H1 (cell line): ENCODE measurements around the gene ABHD2. TPM values are rescaled to one million over a fixed set of nuclear protein-coding genes. Genes with fewer than 3 reads are reported as not detected.
"Not testable (repeated sequence)": the region's sequence is repeated elsewhere in the genome, so short reads cannot be mapped to it uniquely, and the experiment has no call there.

Experiments
- CTCF ChIA-PET: fragments of 300-600 bp; sonication (Branson Sonifier 250); formaldehyde crosslinking; loops from one replicate; lab custom pipeline; 2021; ENCODE audit not compliant: partially characterized antibody; lab: Charles Lee
- POLR2A ChIA-PET: fragments of 300-600 bp; sonication (Branson Sonifier 250); formaldehyde crosslinking; loops from one replicate; lab custom pipeline; 2021; ENCODE audit warnings: inconsistent platforms; ENCODE audit not compliant: partially characterized antibody; lab: Charles Lee
- DNase-seq, 2 experiments: peaks; one replicate each; pipeline versions ENCODE4 v3.0.0 to v3.0.0-alpha.2; 2010 to 2022; ENCODE audit warnings: low spot score in 2 of 2, low read depth in 1 of 2, mixed read lengths in 1 of 2
- FAIRE-seq: peaks from 2 replicates; lab custom pipeline; 2011; peaks lifted over from hg19 to GRCh38; lab: Jason Lieb, UNC
- H2AFZ ChIP-seq: 2 replicates; pipeline ENCODE4 v1.8.1; 2012; ENCODE audit warnings: low read length, inconsistent platforms
- H2AK5ac ChIP-seq: 2 replicates; pipeline ENCODE4 v1.6.1; 2013; ENCODE audit warnings: low read depth, low read length
- H2BK120ac ChIP-seq: replicated peaks from 2 replicates; pipeline ENCODE3; 2013; ENCODE audit warnings: low read depth, low read length, inconsistent platforms
- H2BK12ac ChIP-seq: 2 replicates; pipeline ENCODE4 v1.6.1; 2013; ENCODE audit warnings: low read depth, low read length
- H2BK15ac ChIP-seq: 2 replicates; pipeline ENCODE4 v1.6.1; 2013; ENCODE audit warnings: low read length
- H2BK20ac ChIP-seq: 2 replicates; pipeline ENCODE4 v1.6.1; 2013; ENCODE audit warnings: low read length
- H2BK5ac ChIP-seq: 2 replicates; pipeline ENCODE4 v1.6.1; 2013; ENCODE audit warnings: low read depth, low read length
- H3K14ac ChIP-seq: 2 replicates; pipeline ENCODE4 v1.6.1; 2013; ENCODE audit warnings: inconsistent platforms; ENCODE audit not compliant: insufficient read length
- H3K18ac ChIP-seq: 2 replicates; pipeline ENCODE4 v1.6.1; 2013; ENCODE audit warnings: low read length; ENCODE audit errors: extremely low read depth
- H3K23ac ChIP-seq: 2 replicates; pipeline ENCODE4 v1.6.1; 2013; ENCODE audit warnings: inconsistent platforms; ENCODE audit not compliant: insufficient read length
- H3K23me2 ChIP-seq: 2 replicates; pipeline ENCODE4 v1.6.1; 2013; ENCODE audit warnings: low read depth, low read length
- H3K27ac ChIP-seq: 2 replicates; pipeline ENCODE4 v1.6.1; 2011; ENCODE audit warnings: low read depth, low read length, inconsistent platforms
- H3K27me3 ChIP-seq, 4 experiments: replicated peaks in 1 of 4; 1 replicate in 1 of 4; 2 replicates in 3 of 4; pipeline versions ENCODE4 v1.6.1 to v1.8.1; 2011 to 2013; ENCODE audit warnings: low read length in 3 of 4, mild to moderate bottlenecking in 3 of 4, inconsistent platforms in 2 of 4, mixed read lengths in 2 of 4, moderate library complexity in 1 of 4; ENCODE audit not compliant: control insufficient read depth in 3 of 4, insufficient read depth in 3 of 4; ENCODE audit errors: extremely low read depth in 1 of 4
- H3K36me3 ChIP-seq, 4 experiments: 2 replicates each; pipeline versions ENCODE4 v1.6.1 to v1.8.1; 2011 to 2013; ENCODE audit warnings: mild to moderate bottlenecking in 4 of 4, low read length in 3 of 4, moderate library complexity in 2 of 4, control low read depth in 1 of 4, inconsistent platforms in 1 of 4; ENCODE audit not compliant: insufficient read depth in 4 of 4, control insufficient read depth in 2 of 4
- H3K4ac ChIP-seq: replicated peaks from 2 replicates; pipeline ENCODE3; 2013; ENCODE audit warnings: low read length, low read depth, mixed read lengths, inconsistent platforms; ENCODE audit not compliant: insufficient read length
- H3K4me1 ChIP-seq, 4 experiments: replicated peaks in 1 of 4; 1 replicate in 1 of 4; 2 replicates in 3 of 4; pipeline versions ENCODE4 v1.6.1 to v1.8.1; 2011 to 2013; ENCODE audit warnings: low read length in 3 of 4, inconsistent platforms in 2 of 4, mixed read lengths in 1 of 4; ENCODE audit not compliant: insufficient read depth in 4 of 4, control insufficient read depth in 3 of 4
- H3K4me2 ChIP-seq, 2 experiments: 2 replicates each; pipeline versions ENCODE4 v1.6.1 to v1.8.1; 2011 to 2013; ENCODE audit warnings: low read depth in 2 of 2, low read length in 2 of 2, control low read depth in 1 of 2, inconsistent platforms in 1 of 2, mild to moderate bottlenecking in 1 of 2; ENCODE audit not compliant: insufficient read depth in 1 of 2
- H3K4me3 ChIP-seq, 4 experiments: fragments of 200-600, 300-600 bp in 1 of 4; sonication (generic), shearing (Covaris generic), sonication (Bioruptor Twin) in 1 of 4; 2 replicates each; pipeline versions ENCODE4 v1.5.1 to v1.8.1; 2011 to 2016; ENCODE audit warnings: low read length in 4 of 4, low read depth in 3 of 4, control low read depth in 2 of 4, inconsistent platforms in 2 of 4, mild to moderate bottlenecking in 2 of 4, mixed read lengths in 1 of 4, moderate library complexity in 1 of 4; ENCODE audit not compliant: insufficient read depth in 2 of 4; ENCODE audit errors: extremely low read depth in 1 of 4
- H3K56ac ChIP-seq: replicated peaks from 2 replicates; pipeline ENCODE3; 2013; ENCODE audit warnings: low read depth, mild to moderate bottlenecking, mixed read lengths, low read length, inconsistent platforms; ENCODE audit not compliant: insufficient read length
- H3K79me1 ChIP-seq: 2 replicates; pipeline ENCODE4 v1.6.1; 2013; ENCODE audit warnings: low read depth, low read length, control low read depth
- H3K79me2 ChIP-seq, 2 experiments: 2 replicates each; pipeline versions ENCODE4 v1.6.1 to v1.8.1; 2012 to 2013; ENCODE audit warnings: low read length in 2 of 2, mild to moderate bottlenecking in 2 of 2, inconsistent platforms in 1 of 2; ENCODE audit not compliant: insufficient read depth in 2 of 2, control insufficient read depth in 1 of 2
- H3K9ac ChIP-seq, 4 experiments: replicated peaks in 1 of 4; 1 replicate in 1 of 4; 2 replicates in 3 of 4; pipeline versions ENCODE4 v1.6.1 to v1.8.1; 2011 to 2013; ENCODE audit warnings: low read depth in 3 of 4, low read length in 3 of 4, control low read depth in 2 of 4, mild to moderate bottlenecking in 2 of 4, moderate library complexity in 2 of 4, inconsistent platforms in 1 of 4; ENCODE audit errors: extremely low read depth in 1 of 4
- H3K9me3 ChIP-seq, 2 experiments: 2 replicates each; pipeline versions ENCODE4 v1.6.1 to v1.8.1; 2012 to 2013; ENCODE audit warnings: mild to moderate bottlenecking in 2 of 2, moderate library complexity in 2 of 2, control low read depth in 1 of 2, inconsistent platforms in 1 of 2, low read depth in 1 of 2, low read length in 1 of 2, mixed read lengths in 1 of 2; ENCODE audit not compliant: insufficient read depth in 2 of 2
- H4K20me1 ChIP-seq, 2 experiments: replicated peaks in 1 of 2; 2 replicates each; pipeline versions ENCODE3 to v1.8.1; 2011 to 2013; ENCODE audit warnings: inconsistent platforms in 2 of 2, low read length in 2 of 2, mild to moderate bottlenecking in 1 of 2; ENCODE audit not compliant: insufficient read depth in 2 of 2, control insufficient read depth in 1 of 2
- H4K5ac ChIP-seq: 2 replicates; pipeline ENCODE4 v1.6.1; 2013; ENCODE audit warnings: low read length, low read depth, mixed read lengths, inconsistent platforms; ENCODE audit not compliant: insufficient read length
- H4K8ac ChIP-seq: 2 replicates; pipeline ENCODE4 v1.8.0; 2013; ENCODE audit warnings: mild to moderate bottlenecking, moderate library complexity, low read length, inconsistent platforms; ENCODE audit not compliant: insufficient read depth; ENCODE audit errors: extremely low read depth
- H4K91ac ChIP-seq: replicated peaks from 2 replicates; pipeline ENCODE3; 2013; ENCODE audit warnings: low read length, mixed read lengths, inconsistent platforms; ENCODE audit not compliant: insufficient read length
- CTBP2 ChIP-seq: IDR thresholded peaks from 2 replicates; pipeline ENCODE4 v1.7.0; 2011; ENCODE audit warnings: borderline replicate concordance, mild to moderate bottlenecking, moderate library complexity, mixed read lengths, low read length; ENCODE audit not compliant: insufficient read depth, insufficient read length
- HDAC6 ChIP-seq: IDR thresholded peaks from one replicate; pipeline ENCODE4 v1.7.1; 2012; ENCODE audit warnings: low read depth, mild to moderate bottlenecking, inconsistent platforms, low read length, moderate library complexity
- RBBP5 ChIP-seq: IDR thresholded peaks from 2 replicates; pipeline ENCODE4 v1.7.1; 2012; ENCODE audit warnings: low read depth, mild to moderate bottlenecking, inconsistent platforms, low read length, moderate library complexity, borderline replicate concordance
- WGBS, 2 experiments: shearing (Covaris generic) in 1 of 2; methylation state at CpG; one replicate each; pipeline versions ENCODE4 v1.1.6 to v1.1.7; 2013 to 2015; ENCODE audit warnings: low lambda C conversion rate in 2 of 2, mixed read lengths in 2 of 2, inconsistent platforms in 1 of 2, low coverage in 1 of 2, missing lambda C conversion rate in 1 of 2; ENCODE audit not compliant: insufficient replicate concordance in 2 of 2, insufficient coverage in 1 of 2, insufficient read length in 1 of 2; ENCODE audit errors: extremely low coverage in 1 of 2, missing lambda C conversion rate in 1 of 2; 5-methylcytosine and 5-hydroxymethylcytosine counted together
- polyA plus RNA-seq, 7 experiments: library from polyadenylated mRNA; depleted of rRNA in 3 of 7; stranded (reverse) in 5 of 7; unstranded in 2 of 7; fragments of >200 nt in 5 of 7; fragments of 200-250 nt in 2 of 7; gene quantifications; 1 replicate in 5 of 7; 2 replicates in 1 of 7; 4 replicates in 1 of 7; pipeline versions ENCODE4 v1.2.1 to v1.2.3, GENCODE V29; 2011 to 2013; ENCODE audit warnings: missing spikeins in 2 of 7, mixed read lengths in 2 of 7
- total RNA-seq: library from RNA; stranded (reverse); fragmentation: NEBNext Ultra II Directional; extraction: Animal tissue kit (Norgen Biotek cat#: 25700); gene quantifications from 2 replicates; pipeline ENCODE4 v1.2.1, GENCODE V29; 2021
- TF ChIP-seq, protein P1 (sequence below): IDR thresholded peaks from 2 replicates; pipeline ENCODE4 v1.6.1; 2012; ENCODE audit warnings: low read length, inconsistent platforms

Gene ABHD2
- total and polyA plus RNA-seq, 2 of the 8 experiments (the other 6 are each of a cell fraction or from before 2014, with no cell fraction given) = 9.1 to 23.7 TPM

DNA sequence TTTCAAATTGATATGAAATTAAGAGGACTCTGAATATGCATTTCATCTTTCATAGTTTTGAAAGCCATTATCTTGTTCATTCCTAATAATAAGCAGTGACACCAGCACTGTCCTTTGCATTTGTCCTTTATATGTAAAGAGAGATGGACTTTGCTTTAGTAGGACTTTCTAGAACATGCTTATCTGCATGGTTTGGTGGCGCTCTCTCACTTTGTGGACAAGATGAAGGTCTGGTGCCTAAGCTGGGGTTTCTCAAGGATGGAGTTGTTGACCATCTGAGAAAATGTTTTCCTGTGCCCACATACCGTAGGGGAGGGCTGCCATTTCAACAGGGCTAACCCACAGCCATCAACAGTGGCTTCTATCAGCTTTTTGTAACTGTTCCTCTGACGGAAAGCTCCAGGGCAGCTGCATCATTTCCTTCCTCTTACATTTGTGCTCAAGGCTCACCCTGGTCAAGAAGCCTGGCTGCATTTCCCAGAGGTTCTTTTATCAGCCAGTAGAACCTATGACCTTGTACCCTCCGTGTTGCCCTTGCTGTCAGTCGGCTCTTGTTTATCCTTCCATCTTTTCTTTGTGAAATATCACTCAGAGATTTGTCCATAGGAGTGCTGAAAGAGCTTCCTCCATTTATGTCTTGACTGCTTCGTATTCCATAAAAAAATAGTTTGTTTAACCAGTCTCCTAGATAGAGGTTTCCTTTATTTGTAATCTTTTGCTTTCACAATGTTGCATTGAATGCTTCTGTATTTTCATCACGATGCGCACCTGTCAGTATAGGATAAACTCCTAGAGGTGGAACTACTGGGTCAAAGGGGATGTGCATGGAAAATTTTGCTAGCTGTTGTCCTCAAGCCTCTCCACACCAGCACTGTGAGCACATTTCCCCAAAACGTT is 44.6 kb downstream of the ABHD2 start (continued):
- TF ChIP-seq CTBP2 (no peak), HDAC6 (no peak), RBBP5 (no peak)
- TF ChIP-seq, protein P1, sequence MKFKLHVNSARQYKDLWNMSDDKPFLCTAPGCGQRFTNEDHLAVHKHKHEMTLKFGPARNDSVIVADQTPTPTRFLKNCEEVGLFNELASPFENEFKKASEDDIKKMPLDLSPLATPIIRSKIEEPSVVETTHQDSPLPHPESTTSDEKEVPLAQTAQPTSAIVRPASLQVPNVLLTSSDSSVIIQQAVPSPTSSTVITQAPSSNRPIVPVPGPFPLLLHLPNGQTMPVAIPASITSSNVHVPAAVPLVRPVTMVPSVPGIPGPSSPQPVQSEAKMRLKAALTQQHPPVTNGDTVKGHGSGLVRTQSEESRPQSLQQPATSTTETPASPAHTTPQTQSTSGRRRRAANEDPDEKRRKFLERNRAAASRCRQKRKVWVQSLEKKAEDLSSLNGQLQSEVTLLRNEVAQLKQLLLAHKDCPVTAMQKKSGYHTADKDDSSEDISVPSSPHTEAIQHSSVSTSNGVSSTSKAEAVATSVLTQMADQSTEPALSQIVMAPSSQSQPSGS = no peak

DNA sequence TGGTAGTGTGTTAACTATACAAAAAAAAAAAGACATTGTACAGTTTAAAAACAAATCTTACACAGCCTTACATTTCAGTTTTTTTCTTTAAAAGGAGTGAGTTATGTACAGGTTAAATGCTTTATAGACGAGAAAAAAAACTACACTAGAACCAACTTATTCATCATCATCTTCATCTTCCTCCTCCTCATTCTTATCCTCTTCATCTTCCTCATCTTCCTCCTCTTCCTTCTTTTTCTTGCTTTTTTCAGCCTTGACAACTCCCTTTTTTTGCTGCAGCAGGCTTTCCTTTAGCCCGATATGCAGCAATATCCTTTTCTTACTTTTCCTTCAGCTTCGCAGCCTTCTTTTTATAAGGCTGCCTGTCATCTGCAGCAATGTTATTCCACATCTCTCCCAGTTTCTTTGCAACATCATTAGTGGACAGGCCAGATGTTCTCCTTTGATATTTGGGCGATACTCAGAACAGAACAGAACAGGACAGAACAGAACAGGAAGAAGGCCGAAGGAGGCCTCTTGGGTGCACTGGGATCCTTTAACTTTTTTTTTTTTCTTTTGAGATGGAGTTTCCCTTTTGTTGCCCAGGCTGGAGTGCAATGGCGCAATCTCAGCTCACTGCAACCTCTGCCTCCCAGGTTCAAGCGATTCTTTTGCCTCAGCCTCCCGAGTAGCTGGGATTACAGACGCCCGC is 47.3 kb downstream of the ABHD2 start:
- H3K23ac ChIP-seq, H2BK120ac ChIP-seq, POLR2A ChIA-PET, H3K36me3 ChIP-seq, H2BK5ac ChIP-seq, H3K18ac ChIP-seq, DNase-seq, H3K14ac ChIP-seq, H3K4me3 ChIP-seq, H2AFZ ChIP-seq, H3K9ac ChIP-seq, H3K79me2 ChIP-seq, H3K56ac ChIP-seq, H3K4me2 ChIP-seq, H4K5ac ChIP-seq, H3K27me3 ChIP-seq, FAIRE-seq, H2BK12ac ChIP-seq, H3K27ac ChIP-seq, H2BK20ac ChIP-seq, H3K23me2 ChIP-seq, H3K4me1 ChIP-seq, H4K8ac ChIP-seq, H4K91ac ChIP-seq, H2AK5ac ChIP-seq, H3K4ac ChIP-seq, H3K9me3 ChIP-seq, H4K20me1 ChIP-seq, H2BK15ac ChIP-seq, H3K79me1 ChIP-seq: not testable (repeated sequence)
- CTCF ChIA-PET = interaction anchor here (0.6 to 1.2 kb wide), 2 partner anchors 49 to 60 kb away, joined by 3 read pairs; no protein-coding TSS in a partner anchor
- WGBS, 2 experiments = 84% methylated on average over 9 of the region's 10 CpGs; no CpG with 5 or more reads in 1 of the 2 experiments
